Adrenal gland (tissue), 12 donors: ENCODE measurements around the gene FRAT2. TPM values are rescaled to one million over a fixed set of nuclear protein-coding genes. Genes with fewer than 3 reads are reported as not detected.

Experiments used
- DNase-seq, 7 donors: peaks; one replicate each; pipeline ENCODE4 v3.0.0-alpha.2; 2019 to 2020
- H3K27ac ChIP-seq, 5 donors: fragments of 200-600 bp; sonication (generic) in 4 of 5; 1 replicate in 3 of 5; 2 replicates in 2 of 5; pipeline versions ENCODE4 v1.5.1 to v1.8.0; 2016 to 2020; ENCODE audit warnings: mild to moderate bottlenecking in 1 of 5
- H3K27me3 ChIP-seq: fragments of 200-600 bp; 2 replicates; pipeline ENCODE4 v1.8.0; 2021
- H3K36me3 ChIP-seq, 2 donors: fragments of 200-600 bp; replicated peaks in 1 of 2; 1 replicate in 1 of 2; 2 replicates in 1 of 2; pipeline versions ENCODE4 v1.5.1 to v1.8.0; 2018 to 2022
- H3K4me1 ChIP-seq, 2 donors: fragments of 200-600 bp; replicated peaks in 1 of 2; 1 replicate in 1 of 2; 2 replicates in 1 of 2; pipeline versions ENCODE4 v1.5.1 to v1.8.0; 2018 to 2021
- H3K4me3 ChIP-seq, 4 donors: fragments of 200-600 bp; sonication (generic) in 3 of 4; one replicate each; pipeline ENCODE4 v1.5.1; 2016 to 2018
- H3K9me3 ChIP-seq, 3 donors: fragments of 200-600 bp; sonication (generic) in 1 of 3; replicated peaks in 1 of 3; 1 replicate in 2 of 3; 2 replicates in 1 of 3; pipeline versions ENCODE4 v1.5.1 to v1.8.0; 2016 to 2021
- CTCF ChIP-seq, 6 experiments: fragments of 450-650 bp in 4 of 6; fragments of 200-600 bp in 2 of 6; sonication (generic) in 1 of 6; IDR thresholded peaks; 1 replicate in 5 of 6; 2 replicates in 1 of 6; pipeline versions ENCODE4 v1.5.1 to v1.8.0; 2016 to 2021; ENCODE audit warnings: antibody characterized with exemption in 6 of 6, mild to moderate bottlenecking in 2 of 6, moderate library complexity in 1 of 6
- POLR2A ChIP-seq, 2 donors: fragments of 450-650 bp; IDR thresholded peaks; one replicate each; pipeline ENCODE4 v1.6.1; 2017; ENCODE audit warnings: antibody characterized with exemption in 2 of 2, mild to moderate bottlenecking in 2 of 2, moderate library complexity in 1 of 2
- WGBS, 4 donors: extraction: QIAGEN DNeasy Blood & Tissue Kit in 2 of 4; methylation state at CpG; one replicate each; pipeline versions ENCODE4 v1.1.5 to v1.1.7; 2013 to 2017; 5-methylcytosine and 5-hydroxymethylcytosine counted together
- intact Hi-C, 2 donors: fragments of 100-400 bp; cut with DNase I; formaldehyde crosslinking; loops; one replicate each; pipeline versions ENCODE4 v1.14.1 to v1.15.0; 2022 to 2023
- polyA plus RNA-seq, 3 donors: library from polyadenylated mRNA; stranded (reverse); fragments of 200-250 nt in 2 of 3; fragments of 350-450 nt in 1 of 3; fragmentation: Illumina TruSeq in 1 of 3; extraction: RNeasy Lipid Tissue Mini Kit (QIAGEN cat#74804) in 1 of 3; gene quantifications; one replicate each; pipeline ENCODE4 v1.2.3, GENCODE V29; 2013 to 2014
- total RNA-seq, 9 donors: library from RNA; depleted of rRNA in 4 of 9; stranded (reverse); fragments of >200 nt in 4 of 9; fragments of 120-200 nt in 1 of 9; fragmentation: NEBNext Ultra II Directional in 1 of 9; extraction: Animal tissue kit (Norgen Biotek cat#: 25700) in 1 of 9; gene quantifications; one replicate each; pipeline versions ENCODE4 v1.1.0 to v1.2.4, GENCODE V29; 2013 to 2023
- donor health status: healthy with polysubstance abuse.
- donor health status: Bipolar disorder and iron deficiency.
- donor health status: DM: yes; HTN: yes; CAD: no.
- donor health status: DM: no; HTN: no; CAD: no.
- donor health status: DM: no; HTN: no; CAD: no.
- donor health status: DM: yes; HTN: yes; CAD: no.

The FRAT2 gene
- total and polyA plus RNA-seq, 12 donors = 2.8 to 17.9 (median 7.7) TPM

GRCh38 chr10:97333601-97334369 is 744 bp downstream of the FRAT2 start:
- Histone ChIP-seq H3K27me3 (no peaks in the 10 kb centered on the region), H3K4me1 (peaks cover 15 to 21% of the 10 kb centered on the region in 2 donors), H3K36me3 (no peaks in the 10 kb centered on the region), H3K27ac (peak overlapping the region; percentile 82 to 97 (median 93)), H3K4me3 (peak overlapping the region in 3 of 4 donors; percentile 65 to 88 (median 80)), H3K9me3 (no peaks in the 10 kb centered on the region)
- 0 to 1% (median 0%) methylated on average over 32 to 89 of the region's 89 CpGs for WGBS, 4 donors
- intact Hi-C loops = loop anchor here in 1 of 2 donors (2.0 to 10.0 kb wide), 2 partner anchors 15 to 49 kb away; partner anchors contain the start of gene FRAT1
- DNase-seq = peak; percentile 52 to 74 (median 60)
- TF ChIP-seq CTCF (IDR thresholded peaks at IDR 0.05) (no peak), POLR2A (IDR thresholded peaks at IDR 0.05) (peak; percentile 23 to 58)

GRCh38 chr10:97333351-97333600 is 1.3 kb downstream of the FRAT2 start:
- no peak for DNase-seq
- Histone ChIP-seq H3K27ac (peak overlapping the region; percentile 56 to 97 (median 93)), H3K9me3 (no peaks in the 10 kb centered on the region), H3K4me1 (peaks cover 15 to 24% of the 10 kb centered on the region in 2 donors), H3K36me3 (no peaks in the 10 kb centered on the region), H3K4me3 (peak overlapping the region in 3 of 4 donors; percentile 40 to 88 (median 65)), H3K27me3 (no peaks in the 10 kb centered on the region)
- WGBS, 4 donors = 0 to 2% (median 2%) methylated on average over 7 of the region's 7 CpGs
- no peak for TF ChIP-seq POLR2A (IDR thresholded peaks at IDR 0.05)
- TF ChIP-seq CTCF (IDR thresholded peaks at IDR 0.05) = no peak
- intact Hi-C loops = loop anchor here in 1 of 2 donors (2.0 to 10.0 kb wide), 2 partner anchors 14 to 48 kb away; partner anchors contain the start of gene FRAT1

- intact Hi-C loops = loop anchor here in 1 of 2 donors (2.0 to 10.0 kb wide), 2 partner anchors 14 to 48 kb away; partner anchors contain the start of gene FRAT1
- Histone ChIP-seq H3K27me3 (no peaks in the 10 kb centered on the region), H3K9me3 (no peaks in the 10 kb centered on the region), H3K36me3 (no peaks in the 10 kb centered on the region), H3K27ac (peak overlapping the region; percentile 56 to 97 (median 93)), H3K4me1 (peaks cover 15 to 24% of the 10 kb centered on the region in 2 donors), H3K4me3 (peak overlapping the region in 3 of 4 donors; percentile 40 to 88 (median 65))
- WGBS, 4 donors = 6 to 11% (median 7%) methylated on average over 18 of the region's 18 CpGs
- peak; percentile 65 to 84 (median 78) for DNase-seq
- TF ChIP-seq POLR2A (IDR thresholded peaks at IDR 0.05) = peak in 1 of 2 donors; percentile 68
- peak in 3 of 6 experiments; percentile 14 to 33 (median 18) for TF ChIP-seq CTCF (IDR thresholded peaks at IDR 0.05)
Observed at GRCh38 chr10:97332591-97333350, 1.8 kb downstream of the FRAT2 start.

GRCh38 chr10:97331153-97331703 is 3.3 kb downstream of the FRAT2 start:
- TF ChIP-seq CTCF (IDR thresholded peaks at IDR 0.05) = no peak
- no peak for TF ChIP-seq POLR2A (IDR thresholded peaks at IDR 0.05)
- WGBS, 4 donors = 56 to 72% (median 69%) methylated on average over 6 of the region's 6 CpGs
- no peak for DNase-seq
- Histone ChIP-seq H3K9me3 (no peaks in the 10 kb centered on the region), H3K4me1 (peaks cover 15 to 24% of the 10 kb centered on the region in 2 donors), H3K4me3 (peak overlapping the region in 1 of 4 donors; percentile 88), H3K27ac (peak overlapping the region in 2 of 5 donors; percentile 31 to 97), H3K36me3 (no peaks in the 10 kb centered on the region), H3K27me3 (no peaks in the 10 kb centered on the region)
- intact Hi-C loops = loop anchor here in 1 of 2 donors (10.0 kb wide), 1 partner anchor 46 kb away; no protein-coding TSS in a partner anchor
